GM18873 (cell line): ENCODE measurements around the gene ARHGAP40.

Experiments
- ATAC-seq: cut with Tn5 transposase; IDR thresholded peaks from one replicate; pipeline ENCODE4 v1.9.1; 2021; ENCODE audit warnings: mild to moderate bottlenecking, moderate library complexity, moderate number of reproducible peaks; ENCODE audit not compliant: unreplicated experiment, low FRiP score

Gene ARHGAP40

GRCh38 chr20:38645980-38646858 lies 44.6 kb downstream of the ARHGAP40 start:
- no peak for ATAC-seq

- ATAC-seq = no peak
Observed at GRCh38 chr20:38649275-38649891, 47.8 kb downstream of the ARHGAP40 start.

- no peak for ATAC-seq
Observed at GRCh38 chr20:38650010-38650409, 48.4 kb downstream of the ARHGAP40 start.

GRCh38 chr20:38651154-38651553 lies 49.5 kb downstream of the ARHGAP40 start:
- ATAC-seq = no peak

GRCh38 chr20:38651562-38651961 lies 50.0 kb downstream of the ARHGAP40 start:
- no peak for ATAC-seq

DNA sequence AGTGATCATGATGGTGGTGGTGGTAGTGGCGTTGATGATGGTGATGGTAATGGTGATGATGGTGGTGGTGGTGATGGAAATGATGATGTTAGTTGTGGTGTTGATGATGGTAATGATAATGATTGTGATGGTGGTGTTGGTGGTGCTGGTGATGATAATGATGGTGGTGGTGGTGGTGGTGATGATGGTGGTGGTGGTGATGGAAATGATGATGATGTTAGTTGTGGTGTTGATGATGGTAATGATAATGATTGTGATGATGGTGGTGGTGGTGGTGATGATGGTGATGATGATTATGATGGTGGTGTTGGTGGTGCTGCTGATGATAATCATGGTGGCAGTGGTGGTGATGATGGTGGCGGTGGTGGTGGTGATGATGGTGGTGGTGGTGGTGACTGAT lies 51.4 kb downstream of the ARHGAP40 start:
- ATAC-seq = no peak

GRCh38 chr20:38657390-38657789 lies 55.8 kb downstream of the ARHGAP40 start:
- ATAC-seq = no peak

DNA sequence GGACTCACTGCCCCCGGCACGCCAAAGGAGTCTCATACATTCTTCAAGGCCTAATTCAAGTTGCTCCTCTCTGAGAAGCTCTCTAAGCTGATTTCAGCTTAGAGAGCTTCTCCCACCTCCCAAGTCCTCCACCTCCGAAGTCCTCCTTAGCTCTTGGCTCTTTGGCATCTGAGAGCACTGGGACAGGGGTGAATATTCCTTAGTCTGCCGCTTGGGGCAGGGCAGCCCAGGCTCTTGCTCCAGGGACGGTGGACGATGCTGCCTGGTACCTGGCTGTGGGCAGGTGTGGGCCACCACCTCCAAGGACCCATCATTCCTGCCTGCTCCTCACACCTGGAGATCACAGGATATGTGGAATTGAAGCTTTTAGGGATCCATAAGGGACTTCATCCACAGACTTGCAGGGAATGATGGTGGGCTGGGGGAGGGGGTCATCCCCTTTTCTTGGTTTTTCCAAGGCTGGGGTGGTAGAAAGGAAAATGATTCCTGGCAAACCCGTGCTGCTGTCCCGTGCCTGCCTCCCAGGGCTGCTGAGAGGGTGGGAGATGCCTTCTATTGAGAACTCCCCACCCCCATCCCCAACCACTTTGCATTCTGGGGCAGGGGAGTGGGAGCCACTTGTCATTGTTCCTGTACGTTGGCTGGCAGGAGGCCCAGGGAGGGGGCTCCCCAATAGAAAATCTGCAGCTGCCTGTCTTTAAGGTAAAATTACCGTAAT lies 57.4 kb downstream of the ARHGAP40 start:
- ATAC-seq = no peak

GRCh38 chr20:38659597-38659880 lies 57.9 kb downstream of the ARHGAP40 start:
- no peak for ATAC-seq

- no peak for ATAC-seq
Observed at GRCh38 chr20:38660429-38660828, 58.8 kb downstream of the ARHGAP40 start.

DNA sequence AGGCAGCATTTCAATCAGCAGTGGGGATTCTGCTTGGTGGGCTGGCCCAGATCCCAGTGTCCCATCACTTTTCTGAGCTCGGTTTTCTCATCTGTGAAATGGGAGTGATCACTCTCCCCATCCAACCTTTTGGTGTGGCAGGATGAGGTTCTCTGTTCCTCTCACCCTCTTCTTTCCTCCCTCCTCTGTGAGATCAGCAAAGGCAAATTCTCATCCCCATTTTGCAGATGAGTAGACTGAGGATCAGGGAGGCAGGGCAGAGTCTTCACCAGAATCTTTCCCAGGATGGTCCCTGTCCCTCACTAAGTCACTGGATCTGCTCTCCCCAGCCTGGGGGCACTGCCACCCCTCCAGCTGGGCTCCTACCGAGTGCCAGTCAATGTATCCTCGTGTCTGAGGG lies 62.1 kb downstream of the ARHGAP40 start:
- ATAC-seq = no peak

GRCh38 chr20:38664284-38664683 lies 62.7 kb downstream of the ARHGAP40 start:
- no peak for ATAC-seq

DNA sequence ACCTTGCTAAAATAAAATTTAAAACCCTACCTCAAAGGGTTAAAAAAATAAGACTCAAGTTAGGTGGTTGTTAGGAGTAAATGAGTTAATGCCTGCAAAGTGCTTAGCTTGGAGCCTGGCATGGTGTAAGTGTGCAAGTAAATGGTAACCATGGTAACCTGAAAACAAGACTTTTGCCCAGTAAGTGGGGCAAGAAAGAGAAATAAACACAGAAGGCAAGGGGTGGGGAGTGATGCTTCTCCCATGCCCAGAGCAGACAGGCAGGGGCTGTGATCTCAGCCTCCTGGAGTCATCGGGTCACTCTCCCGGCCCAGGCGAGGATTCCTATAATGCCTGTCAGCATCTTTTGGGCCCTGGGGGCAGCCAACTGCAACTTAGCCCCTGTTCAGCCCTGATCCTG lies 63.5 kb downstream of the ARHGAP40 start:
- no peak for ATAC-seq

- ATAC-seq = no peak
Observed at GRCh38 chr20:38665506-38666285, 64.1 kb downstream of the ARHGAP40 start.

DNA sequence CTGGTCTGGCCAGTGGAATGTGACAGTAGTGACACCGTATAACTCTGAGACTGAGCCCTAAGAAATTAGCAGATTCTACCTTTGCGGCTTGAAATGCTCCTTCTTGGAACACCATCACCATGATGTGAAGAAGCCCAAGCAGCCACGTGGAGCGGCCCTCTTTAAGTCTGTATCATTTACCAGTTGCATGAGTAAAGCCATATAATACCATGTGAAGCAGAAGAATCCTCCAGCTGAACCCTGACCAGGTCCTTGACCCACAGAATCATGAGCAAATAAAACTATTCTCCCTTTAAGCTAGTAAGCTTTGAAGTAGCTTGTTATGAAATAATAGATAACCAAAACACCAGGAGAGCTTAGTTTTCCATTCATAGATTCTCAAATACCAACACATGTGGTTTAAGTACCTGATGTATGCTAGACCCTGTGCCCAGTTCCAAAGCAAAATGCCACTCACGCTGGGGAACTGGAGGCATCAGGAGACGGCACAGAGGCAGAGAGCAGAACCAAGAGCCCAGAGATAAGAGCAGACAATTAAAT lies 65.9 kb downstream of the ARHGAP40 start:
- no peak for ATAC-seq

GRCh38 chr20:38669688-38670087 lies 68.1 kb downstream of the ARHGAP40 start:
- no peak for ATAC-seq

- ATAC-seq = no peak
Observed at GRCh38 chr20:38670786-38671185, 69.2 kb downstream of the ARHGAP40 start.

GRCh38 chr20:38671186-38671585 lies 69.6 kb downstream of the ARHGAP40 start:
- ATAC-seq = no peak

- no peak for ATAC-seq
Observed at GRCh38 chr20:38671701-38672292, 70.2 kb downstream of the ARHGAP40 start.

DNA sequence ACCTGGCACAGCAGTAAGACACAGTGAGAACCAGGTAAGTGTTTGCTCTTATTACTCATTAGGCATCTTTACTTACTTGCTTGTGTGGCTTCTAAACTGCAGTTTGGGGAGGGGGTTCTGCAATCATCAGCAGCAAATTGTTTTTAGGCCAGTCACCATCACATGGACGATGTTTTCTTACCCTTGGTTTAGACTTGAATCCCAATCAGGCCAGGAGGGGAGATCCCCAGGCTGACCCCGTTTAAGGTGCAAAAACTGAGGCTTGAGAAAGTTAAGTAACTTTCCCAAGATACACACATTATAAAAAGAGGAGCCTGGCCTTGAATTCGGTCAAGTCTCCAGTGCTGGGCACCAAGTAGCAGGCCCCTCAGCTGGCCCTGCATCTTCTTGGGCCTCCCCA lies 70.9 kb downstream of the ARHGAP40 start:
- ATAC-seq = no peak
